ENCODE data around the gene ABI3BP.

ABI3BP gene

GRCh38 chr3:100941451-100941850 lies 51.8 kb downstream of the ABI3BP start:
- DNase-seq: no peak

GRCh38 chr3:100941041-100941440 lies 52.2 kb downstream of the ABI3BP start:
- DNase-seq: peak; percentile 38

- DNase-seq: no peak
Measured at GRCh38 chr3:100936931-100937330, 56.3 kb downstream of the ABI3BP start.

GRCh38 chr3:100932491-100932890 lies 60.7 kb downstream of the ABI3BP start:
- DNase-seq: no peak

GRCh38 chr3:100928638-100929428 lies 64.4 kb downstream of the ABI3BP start:
- no peak for DNase-seq

- DNase-seq: no peak
Measured at GRCh38 chr3:100927775-100928174, 65.4 kb downstream of the ABI3BP start.

GRCh38 chr3:100915706-100916495 lies 77.3 kb downstream of the ABI3BP start:
- DNase-seq: no peak

GRCh38 chr3:100913870-100914648 lies 79.2 kb downstream of the ABI3BP start:
- no peak for DNase-seq

GRCh38 chr3:100912976-100913545 lies 80.2 kb downstream of the ABI3BP start:
- DNase-seq: no peak

- DNase-seq: no peak
Measured at GRCh38 chr3:100912571-100912970, 80.7 kb downstream of the ABI3BP start.

- no peak for DNase-seq
Measured at GRCh38 chr3:100911956-100912355, 81.3 kb downstream of the ABI3BP start.

- no peak for DNase-seq
Measured at GRCh38 chr3:100910986-100911385, 82.2 kb downstream of the ABI3BP start.

GRCh38 chr3:100902572-100902971 lies 90.6 kb downstream of the ABI3BP start:
- no peak for DNase-seq

GRCh38 chr3:100900671-100901335 lies 92.4 kb downstream of the ABI3BP start:
- no peak for DNase-seq

GRCh38 chr3:100899440-100900091 lies 93.7 kb downstream of the ABI3BP start:
- DNase-seq: no peak

GRCh38 chr3:100898681-100899080 lies 94.5 kb downstream of the ABI3BP start:
- no peak for DNase-seq

GRCh38 chr3:100896994-100897393 lies 96.2 kb downstream of the ABI3BP start:
- DNase-seq: no peak

- DNase-seq: no peak
Measured at GRCh38 chr3:100893590-100893989, 99.6 kb downstream of the ABI3BP start.

GRCh38 chr3:100893108-100893507 lies 100.1 kb downstream of the ABI3BP start:
- no peak for DNase-seq

GRCh38 chr3:100891827-100892226 lies 101.4 kb downstream of the ABI3BP start:
- DNase-seq: no peak

- DNase-seq: no peak
Measured at GRCh38 chr3:100891033-100891432, 102.2 kb downstream of the ABI3BP start.

- DNase-seq: no peak
Measured at GRCh38 chr3:100888881-100889280, 104.3 kb downstream of the ABI3BP start.

Data from NCI-H2171 (cell line).